Measurements from ENCODE around the gene RCAN1.

DNA sequence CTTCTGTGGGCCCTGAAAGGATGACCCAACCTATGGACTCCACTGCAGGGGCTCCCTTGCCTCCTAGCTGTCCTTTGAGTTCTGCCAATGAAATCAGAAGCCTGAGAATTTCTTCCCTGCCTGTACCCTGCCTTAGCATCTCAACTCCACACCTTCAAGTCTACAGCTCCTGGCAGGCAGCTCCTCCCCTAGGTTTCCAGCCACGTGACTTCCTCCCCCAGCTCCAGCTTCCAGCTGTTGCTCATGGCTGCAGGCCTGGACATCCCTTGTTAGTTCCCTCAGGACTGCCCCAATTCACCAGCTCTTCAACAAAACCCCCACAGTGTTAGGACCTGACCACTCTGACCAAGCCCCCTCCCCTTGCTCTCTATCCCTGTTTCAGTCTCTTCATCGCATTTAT, 2.4 kb downstream of the RCAN1 start:
- TF ChIP-seq, protein P1, sequence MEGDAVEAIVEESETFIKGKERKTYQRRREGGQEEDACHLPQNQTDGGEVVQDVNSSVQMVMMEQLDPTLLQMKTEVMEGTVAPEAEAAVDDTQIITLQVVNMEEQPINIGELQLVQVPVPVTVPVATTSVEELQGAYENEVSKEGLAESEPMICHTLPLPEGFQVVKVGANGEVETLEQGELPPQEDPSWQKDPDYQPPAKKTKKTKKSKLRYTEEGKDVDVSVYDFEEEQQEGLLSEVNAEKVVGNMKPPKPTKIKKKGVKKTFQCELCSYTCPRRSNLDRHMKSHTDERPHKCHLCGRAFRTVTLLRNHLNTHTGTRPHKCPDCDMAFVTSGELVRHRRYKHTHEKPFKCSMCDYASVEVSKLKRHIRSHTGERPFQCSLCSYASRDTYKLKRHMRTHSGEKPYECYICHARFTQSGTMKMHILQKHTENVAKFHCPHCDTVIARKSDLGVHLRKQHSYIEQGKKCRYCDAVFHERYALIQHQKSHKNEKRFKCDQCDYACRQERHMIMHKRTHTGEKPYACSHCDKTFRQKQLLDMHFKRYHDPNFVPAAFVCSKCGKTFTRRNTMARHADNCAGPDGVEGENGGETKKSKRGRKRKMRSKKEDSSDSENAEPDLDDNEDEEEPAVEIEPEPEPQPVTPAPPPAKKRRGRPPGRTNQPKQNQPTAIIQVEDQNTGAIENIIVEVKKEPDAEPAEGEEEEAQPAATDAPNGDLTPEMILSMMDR (conservative IDR thresholded peaks at IDR 0.05; ENCODE audit: low read depth, low read length) = no peak
- no peak for TF ChIP-seq EZH2 (IDR thresholded peaks at IDR 0.05; ENCODE audit: borderline replicate concordance, low read depth, low read length, poor library complexity, severe bottlenecking)
